Transverse colon (tissue), 4 donors: ENCODE results near the gene TEX11. TPM values are rescaled to one million over a fixed set of nuclear protein-coding genes. Genes with fewer than 3 reads are reported as not detected.

Source experiments
- DNase-seq: peaks from one replicate; pipeline ENCODE4 v3.0.0-alpha.2; 2019
- H3K27ac ChIP-seq, 4 donors: fragments of 200-600 bp; sonication (generic); 2 replicates each; pipeline ENCODE4 v1.5.1; 2016 to 2018; ENCODE audit warnings: inconsistent platforms in 4 of 4
- H3K27me3 ChIP-seq: fragments of 200-600 bp; sonication (generic); 2 replicates; pipeline ENCODE4 v1.5.1; 2017; ENCODE audit warnings: inconsistent platforms
- H3K36me3 ChIP-seq, 4 donors: fragments of 200-600 bp; sonication (generic); 2 replicates each; pipeline ENCODE4 v1.5.1; 2017 to 2019; ENCODE audit warnings: inconsistent platforms in 4 of 4
- H3K4me1 ChIP-seq, 4 donors: fragments of 200-600 bp; sonication (generic); 2 replicates each; pipeline ENCODE4 v1.5.1; 2017 to 2020; ENCODE audit warnings: inconsistent platforms in 4 of 4
- H3K4me3 ChIP-seq, 4 donors: fragments of 200-600 bp; sonication (generic); 1 replicate in 1 of 4; 2 replicates in 3 of 4; pipeline versions ENCODE4 v1.5.1 to v1.6.1; 2017 to 2019; ENCODE audit warnings: inconsistent platforms in 4 of 4
- H3K9me3 ChIP-seq, 2 donors: fragments of 200-600 bp; sonication (generic); 2 replicates each; pipeline ENCODE4 v1.5.1; 2017 to 2019; ENCODE audit warnings: inconsistent platforms in 2 of 2
- EP300 ChIP-seq: sonication (generic); formaldehyde crosslinking; IDR thresholded peaks from one replicate; pipeline ENCODE4 v1.6.1; 2017; ENCODE audit warnings: antibody characterized with exemption, low read depth
- POLR2A ChIP-seq: fragments of 450-650 bp; IDR thresholded peaks from one replicate; pipeline ENCODE4 v1.6.1; 2016; ENCODE audit warnings: antibody characterized with exemption, mild to moderate bottlenecking, moderate library complexity
- POLR2AphosphoS5 ChIP-seq, 3 donors: sonication (generic); formaldehyde crosslinking; IDR thresholded peaks; one replicate each; pipeline ENCODE4 v1.6.1; 2016; ENCODE audit warnings: antibody characterized with exemption in 3 of 3
- WGBS, 2 donors: methylation state at CpG; one replicate each; pipeline ENCODE4 v1.1.5; 2018; ENCODE audit warnings: low coverage in 1 of 2; 5-methylcytosine and 5-hydroxymethylcytosine counted together
- in situ Hi-C, 4 donors: fragments of 200-750 bp; cut with MboI; loops; one replicate each; pipeline versions ENCODE4 v1.15.0 to v1.15.1; 2017; ENCODE audit warnings: low sequenced_read_pairs in 3 of 4, low pct_ligation_motif_present in 1 of 4, low pct_unique_long_range_greater_than_20kb in 1 of 4
- intact Hi-C: fragments of 100-400 bp; cut with DNase I; formaldehyde crosslinking; loops from one replicate; pipeline ENCODE4 v1.15.1; 2023; ENCODE audit warnings: low total_unique reads
- total RNA-seq, 4 donors: library from RNA; depleted of rRNA; stranded (reverse); fragments of >200 nt; gene quantifications; one replicate each; pipeline ENCODE4 v1.1.0, GENCODE V29; 2016
- TF ChIP-seq, protein P1 (sequence below), 5 experiments: fragments of 200-600 bp in 3 of 5; fragments of 450-650 bp in 2 of 5; sonication (generic) in 3 of 5; IDR thresholded peaks; 1 replicate in 2 of 5; 2 replicates in 3 of 5; pipeline ENCODE4 v1.5.1; 2016 to 2017; ENCODE audit warnings: antibody characterized with exemption in 5 of 5, inconsistent platforms in 3 of 5, mild to moderate bottlenecking in 2 of 5, moderate library complexity in 1 of 5

Gene TEX11
- total RNA-seq, result under 1 TPM in 2 of 4 donors, not detected in 2; 0.27 to 0.79 TPM

DNA sequence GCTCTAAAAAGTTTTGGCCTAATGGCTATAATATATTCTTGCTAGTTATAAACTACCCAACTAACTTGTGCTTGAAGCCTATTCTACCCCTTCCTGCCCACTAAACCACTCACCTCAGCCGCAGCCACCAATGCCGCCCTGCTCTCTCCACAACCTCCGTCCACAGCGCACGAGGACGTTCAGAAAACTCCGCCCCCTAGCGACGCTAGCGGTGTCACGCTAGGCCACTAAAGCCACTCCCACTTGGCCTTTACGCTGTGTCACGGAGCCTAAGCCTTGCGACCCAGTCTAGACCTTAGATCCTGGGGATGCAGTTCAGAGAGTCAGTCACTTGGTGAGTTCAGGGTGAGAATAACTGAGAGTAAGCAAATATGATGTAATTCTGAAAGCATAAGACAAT, at the start of gene TEX11:
TEX11 (minus strand) TSS at position 171 of the 400 bp plus-strand sequence. CDS start 922 bp downstream, outside the sequence.
- intact Hi-C loops, result no loop called here
- Histone ChIP-seq H3K27me3 (no peaks in the 10 kb centered on the region), H3K27ac (no peak within 1 kb of the TSS), H3K9me3 (no peaks in the 10 kb centered on the region), H3K36me3 (no peaks in the 10 kb centered on the region), H3K4me1 (no peaks in the 10 kb centered on the region), H3K4me3 (no peak within 1 kb of the TSS)
- no peak for DNase-seq
- TF ChIP-seq, protein P1, sequence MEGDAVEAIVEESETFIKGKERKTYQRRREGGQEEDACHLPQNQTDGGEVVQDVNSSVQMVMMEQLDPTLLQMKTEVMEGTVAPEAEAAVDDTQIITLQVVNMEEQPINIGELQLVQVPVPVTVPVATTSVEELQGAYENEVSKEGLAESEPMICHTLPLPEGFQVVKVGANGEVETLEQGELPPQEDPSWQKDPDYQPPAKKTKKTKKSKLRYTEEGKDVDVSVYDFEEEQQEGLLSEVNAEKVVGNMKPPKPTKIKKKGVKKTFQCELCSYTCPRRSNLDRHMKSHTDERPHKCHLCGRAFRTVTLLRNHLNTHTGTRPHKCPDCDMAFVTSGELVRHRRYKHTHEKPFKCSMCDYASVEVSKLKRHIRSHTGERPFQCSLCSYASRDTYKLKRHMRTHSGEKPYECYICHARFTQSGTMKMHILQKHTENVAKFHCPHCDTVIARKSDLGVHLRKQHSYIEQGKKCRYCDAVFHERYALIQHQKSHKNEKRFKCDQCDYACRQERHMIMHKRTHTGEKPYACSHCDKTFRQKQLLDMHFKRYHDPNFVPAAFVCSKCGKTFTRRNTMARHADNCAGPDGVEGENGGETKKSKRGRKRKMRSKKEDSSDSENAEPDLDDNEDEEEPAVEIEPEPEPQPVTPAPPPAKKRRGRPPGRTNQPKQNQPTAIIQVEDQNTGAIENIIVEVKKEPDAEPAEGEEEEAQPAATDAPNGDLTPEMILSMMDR (IDR thresholded peaks at IDR 0.05), result no peak
- TF ChIP-seq EP300 (no peak), POLR2A (no peak), POLR2AphosphoS5 (IDR thresholded peaks at IDR 0.05) (no peak)
- WGBS, 2 donors, result 94% methylated on average over 14 of the region's 14 CpGs; no CpG with 5 or more reads in 1 of the 2 donors
- in situ Hi-C loops, result no loop called here

DNA sequence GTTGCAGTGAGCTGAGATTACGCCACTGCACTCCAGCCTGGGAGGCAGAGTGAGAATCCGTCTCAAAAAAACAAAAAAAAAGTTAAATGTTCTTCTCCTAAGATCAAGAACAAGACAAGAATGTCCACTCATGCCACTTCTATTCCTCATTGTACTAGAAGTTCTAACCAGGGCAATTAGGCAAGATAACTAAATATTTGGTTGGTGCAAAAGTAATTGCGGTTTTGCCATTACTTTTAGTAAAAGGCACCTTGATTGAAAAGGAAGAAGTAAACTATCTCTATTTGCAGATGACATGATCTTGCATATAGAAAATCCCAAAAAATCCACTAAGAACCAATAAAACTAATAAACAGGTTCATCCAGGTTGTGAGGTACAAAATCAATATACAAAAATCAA, 46.4 kb upstream of the TEX11 start:
- 83 to 86% methylated on average over 1 to 3 of the region's 3 CpGs for WGBS, 2 donors
- no peak for DNase-seq
- Histone ChIP-seq H3K27ac (no peak overlapping the region), H3K36me3 (no peaks in the 10 kb centered on the region), H3K4me3 (no peak overlapping the region), H3K4me1 (no peaks in the 10 kb centered on the region), H3K9me3 (no peaks in the 10 kb centered on the region), H3K27me3 (no peaks in the 10 kb centered on the region)
- TF ChIP-seq POLR2A, result no peak
- intact Hi-C loops, result no loop called here
- in situ Hi-C loops, result loop anchor here in 1 of 4 donors (25.0 kb wide), 1 partner anchor 232 kb away; no protein-coding TSS in a partner anchor

DNA sequence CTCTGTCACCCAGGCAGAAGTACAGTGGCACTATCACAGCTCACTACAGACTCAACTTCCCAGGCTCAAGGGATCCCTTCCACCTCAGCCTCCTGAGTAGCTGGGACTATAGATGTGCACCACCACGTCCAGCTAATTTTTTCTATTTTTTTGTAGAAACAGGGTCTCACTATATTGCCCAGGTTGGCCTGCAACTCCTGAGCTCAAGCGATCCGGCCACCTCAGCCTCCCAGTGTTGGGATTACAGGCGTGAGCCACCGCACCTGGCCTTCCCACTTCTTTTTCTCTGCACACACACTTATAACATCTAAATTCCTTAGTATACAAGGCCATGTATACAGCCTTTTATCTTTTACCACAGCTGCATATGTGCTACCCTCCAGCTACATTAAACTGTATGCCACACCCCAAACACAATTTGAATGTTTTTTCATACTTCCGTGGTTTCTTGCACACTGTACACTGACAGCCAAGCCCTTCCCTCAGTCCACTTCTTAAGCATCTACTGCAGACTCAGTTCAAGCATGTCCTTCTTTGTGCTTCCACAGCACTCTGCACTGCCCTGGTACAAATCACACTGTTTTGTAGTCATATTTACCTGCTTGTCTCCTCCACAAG, 15.9 kb upstream of the TEX11 start:
- Histone ChIP-seq H3K4me3 (no peak overlapping the region), H3K27ac (no peak overlapping the region), H3K36me3 (no peaks in the 10 kb centered on the region), H3K27me3 (no peaks in the 10 kb centered on the region), H3K4me1 (no peaks in the 10 kb centered on the region), H3K9me3 (no peaks in the 10 kb centered on the region)
- WGBS, 2 donors, result 78% methylated on average over 6 of the region's 6 CpGs; no CpG with 5 or more reads in 1 of the 2 donors
- DNase-seq, result no peak
- no peak for TF ChIP-seq EP300
- TF ChIP-seq, protein P1 (IDR thresholded peaks at IDR 0.05), result no peak
- TF ChIP-seq POLR2AphosphoS5 (IDR thresholded peaks at IDR 0.05), result no peak
- no peak for TF ChIP-seq POLR2A
- intact Hi-C loops, result no loop called here
- in situ Hi-C loops, result no loop called here

DNA sequence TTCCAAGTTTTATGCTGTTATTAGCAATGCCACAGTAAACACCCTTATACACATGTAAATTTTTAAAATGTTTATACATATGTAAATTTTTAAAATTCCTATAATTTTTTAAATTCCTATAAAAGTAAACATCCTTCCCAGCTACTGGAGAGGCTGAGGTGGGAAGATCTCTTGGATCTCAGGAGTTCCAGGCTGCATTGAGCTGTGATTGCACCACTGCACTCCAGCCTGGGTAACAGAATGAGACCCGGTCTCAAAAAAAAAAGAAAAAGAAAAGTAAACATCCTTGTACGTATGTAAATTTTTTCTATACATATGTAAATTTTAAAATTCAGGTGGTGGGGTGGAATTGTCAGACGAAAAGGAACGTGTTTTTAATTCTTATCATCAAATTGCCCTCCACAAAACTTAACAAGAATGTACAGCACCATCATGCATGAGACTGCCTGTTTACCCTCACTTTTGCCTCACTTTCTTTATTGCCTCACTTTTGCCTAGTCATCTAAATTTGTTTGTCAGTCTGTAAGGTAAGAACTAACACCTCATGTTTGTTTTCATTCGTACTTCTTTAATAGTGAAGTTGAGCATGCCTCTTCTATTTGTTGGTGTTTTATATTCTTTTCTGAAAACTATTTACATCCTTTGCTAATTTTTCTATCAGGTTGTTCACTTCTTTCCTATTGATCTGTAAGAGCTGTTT, 14.4 kb upstream of the TEX11 start:
- Histone ChIP-seq H3K36me3 (no peaks in the 10 kb centered on the region), H3K27me3 (no peaks in the 10 kb centered on the region), H3K4me1 (no peaks in the 10 kb centered on the region), H3K4me3 (no peak overlapping the region), H3K9me3 (no peaks in the 10 kb centered on the region), H3K27ac (no peak overlapping the region)
- no peak for DNase-seq
- in situ Hi-C loops (no loop called here), intact Hi-C loops (no loop called here)
- TF ChIP-seq POLR2AphosphoS5 (IDR thresholded peaks at IDR 0.05) (no peak), POLR2A (no peak), EP300 (no peak)
- TF ChIP-seq, protein P1 (IDR thresholded peaks at IDR 0.05), result no peak
- 25% methylated on average over 5 of the region's 5 CpGs; no CpG with 5 or more reads in 1 of the 2 donors for WGBS, 2 donors
